Measurements from ENCODE around the gene CHST10.

DNA sequence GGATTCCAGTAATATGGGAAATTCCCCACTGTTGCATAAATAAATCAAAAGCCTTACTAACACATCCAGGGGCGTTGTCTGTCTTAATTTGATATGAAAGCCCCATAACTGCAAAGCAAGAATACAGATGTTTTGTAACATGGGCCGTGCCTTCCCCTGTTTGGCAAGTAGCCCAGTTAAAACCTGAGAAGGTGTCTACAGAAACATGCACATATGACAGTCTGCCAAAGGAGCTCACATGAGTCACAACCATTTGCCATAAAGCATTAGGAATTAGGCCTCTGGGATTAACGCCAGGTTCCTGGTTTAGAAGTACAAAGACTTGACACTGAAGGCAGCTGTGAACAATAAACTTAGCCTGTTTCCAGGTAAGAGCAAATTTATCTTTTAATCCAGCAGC lies 52.0 kb downstream of the CHST10 start:
- TF ChIP-seq, protein P1, sequence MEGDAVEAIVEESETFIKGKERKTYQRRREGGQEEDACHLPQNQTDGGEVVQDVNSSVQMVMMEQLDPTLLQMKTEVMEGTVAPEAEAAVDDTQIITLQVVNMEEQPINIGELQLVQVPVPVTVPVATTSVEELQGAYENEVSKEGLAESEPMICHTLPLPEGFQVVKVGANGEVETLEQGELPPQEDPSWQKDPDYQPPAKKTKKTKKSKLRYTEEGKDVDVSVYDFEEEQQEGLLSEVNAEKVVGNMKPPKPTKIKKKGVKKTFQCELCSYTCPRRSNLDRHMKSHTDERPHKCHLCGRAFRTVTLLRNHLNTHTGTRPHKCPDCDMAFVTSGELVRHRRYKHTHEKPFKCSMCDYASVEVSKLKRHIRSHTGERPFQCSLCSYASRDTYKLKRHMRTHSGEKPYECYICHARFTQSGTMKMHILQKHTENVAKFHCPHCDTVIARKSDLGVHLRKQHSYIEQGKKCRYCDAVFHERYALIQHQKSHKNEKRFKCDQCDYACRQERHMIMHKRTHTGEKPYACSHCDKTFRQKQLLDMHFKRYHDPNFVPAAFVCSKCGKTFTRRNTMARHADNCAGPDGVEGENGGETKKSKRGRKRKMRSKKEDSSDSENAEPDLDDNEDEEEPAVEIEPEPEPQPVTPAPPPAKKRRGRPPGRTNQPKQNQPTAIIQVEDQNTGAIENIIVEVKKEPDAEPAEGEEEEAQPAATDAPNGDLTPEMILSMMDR (IDR thresholded peaks at IDR 0.05; ENCODE audit: insufficient read depth, low read length): no peak
- TF ChIP-seq GABPA (IDR thresholded peaks at IDR 0.05; ENCODE audit: low read depth): no peak
- TF ChIP-seq, protein P2, sequence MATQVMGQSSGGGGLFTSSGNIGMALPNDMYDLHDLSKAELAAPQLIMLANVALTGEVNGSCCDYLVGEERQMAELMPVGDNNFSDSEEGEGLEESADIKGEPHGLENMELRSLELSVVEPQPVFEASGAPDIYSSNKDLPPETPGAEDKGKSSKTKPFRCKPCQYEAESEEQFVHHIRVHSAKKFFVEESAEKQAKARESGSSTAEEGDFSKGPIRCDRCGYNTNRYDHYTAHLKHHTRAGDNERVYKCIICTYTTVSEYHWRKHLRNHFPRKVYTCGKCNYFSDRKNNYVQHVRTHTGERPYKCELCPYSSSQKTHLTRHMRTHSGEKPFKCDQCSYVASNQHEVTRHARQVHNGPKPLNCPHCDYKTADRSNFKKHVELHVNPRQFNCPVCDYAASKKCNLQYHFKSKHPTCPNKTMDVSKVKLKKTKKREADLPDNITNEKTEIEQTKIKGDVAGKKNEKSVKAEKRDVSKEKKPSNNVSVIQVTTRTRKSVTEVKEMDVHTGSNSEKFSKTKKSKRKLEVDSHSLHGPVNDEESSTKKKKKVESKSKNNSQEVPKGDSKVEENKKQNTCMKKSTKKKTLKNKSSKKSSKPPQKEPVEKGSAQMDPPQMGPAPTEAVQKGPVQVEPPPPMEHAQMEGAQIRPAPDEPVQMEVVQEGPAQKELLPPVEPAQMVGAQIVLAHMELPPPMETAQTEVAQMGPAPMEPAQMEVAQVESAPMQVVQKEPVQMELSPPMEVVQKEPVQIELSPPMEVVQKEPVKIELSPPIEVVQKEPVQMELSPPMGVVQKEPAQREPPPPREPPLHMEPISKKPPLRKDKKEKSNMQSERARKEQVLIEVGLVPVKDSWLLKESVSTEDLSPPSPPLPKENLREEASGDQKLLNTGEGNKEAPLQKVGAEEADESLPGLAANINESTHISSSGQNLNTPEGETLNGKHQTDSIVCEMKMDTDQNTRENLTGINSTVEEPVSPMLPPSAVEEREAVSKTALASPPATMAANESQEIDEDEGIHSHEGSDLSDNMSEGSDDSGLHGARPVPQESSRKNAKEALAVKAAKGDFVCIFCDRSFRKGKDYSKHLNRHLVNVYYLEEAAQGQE (IDR thresholded peaks at IDR 0.05; ENCODE audit: insufficient replicate concordance, low read depth): no peak
